ENCODE data around the gene TRIM2.
"Not testable (repeated sequence)": the region's sequence is repeated elsewhere in the genome, so short reads cannot be mapped to it uniquely, and the experiment has no call there.

TRIM2 gene
- total RNA-seq = 0.07 to 4.3 (median 1.2) reads per million in 17 experiments

DNA sequence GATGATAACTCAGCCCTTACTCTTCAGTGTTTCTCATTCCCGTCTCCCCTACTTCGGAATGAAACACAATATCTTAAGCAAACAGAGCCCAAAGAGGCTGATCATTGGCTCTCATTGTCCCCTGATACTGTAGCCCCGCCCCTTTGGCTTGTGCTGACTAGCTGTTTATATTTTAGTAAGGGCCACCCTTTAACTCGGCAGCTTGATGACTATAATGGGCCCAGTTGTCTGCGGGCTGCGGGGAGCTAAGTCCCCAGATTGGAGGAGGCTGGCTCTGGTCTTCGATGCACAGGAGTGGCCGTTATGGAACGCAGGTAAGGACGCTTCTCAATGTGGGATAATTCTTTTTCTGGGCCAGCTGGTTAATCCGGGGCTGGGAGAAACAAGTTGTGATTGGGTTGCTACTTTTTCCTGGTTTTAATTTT, at the start of gene TRIM2:
Gene TRIM2 (plus strand): TSS at position 197 of the 425 bp plus-strand sequence. CDS start 88 bp downstream, at position 285.
- no peak for DNase-seq

DNA sequence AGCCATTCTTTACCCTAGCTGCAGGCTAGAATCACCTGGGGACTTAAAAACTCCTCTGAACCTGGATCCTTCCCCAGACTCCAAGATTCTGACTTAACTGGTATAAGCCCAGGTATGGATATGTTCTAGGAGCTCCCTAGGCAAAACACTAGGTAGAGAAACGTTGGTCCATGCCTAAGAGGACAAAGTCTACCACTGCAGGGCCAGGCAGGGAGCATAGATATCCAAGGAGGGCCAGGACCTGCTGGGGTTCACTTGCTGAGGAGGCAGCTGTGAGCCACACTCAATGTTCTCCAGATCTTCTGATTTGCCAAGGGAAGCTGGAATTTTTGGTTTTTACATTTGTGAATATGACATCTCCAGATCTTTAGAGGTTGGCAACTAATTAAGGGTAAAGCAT, 48.6 kb upstream of the TRIM2 start:
- no peak for DNase-seq

DNA sequence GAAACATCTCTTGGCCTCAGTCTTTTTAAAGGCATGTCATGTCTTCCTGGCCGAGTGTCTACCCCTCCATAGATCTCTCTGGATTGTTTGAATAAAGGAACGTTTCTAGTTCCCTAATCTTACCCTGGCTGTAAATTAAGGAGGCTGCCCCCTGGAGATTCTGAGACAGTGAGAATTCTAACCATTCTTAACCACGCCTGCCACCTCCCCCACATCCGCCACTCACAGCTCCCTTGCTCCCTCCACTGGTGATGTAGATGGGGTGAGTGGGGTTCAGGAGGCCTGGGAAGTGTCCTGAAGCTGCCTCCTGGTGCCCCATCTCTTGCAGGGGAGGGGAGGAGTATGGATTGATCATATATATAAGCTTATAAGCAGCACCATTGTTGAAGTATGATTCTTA, 48.0 kb upstream of the TRIM2 start:
- peak; percentile 48 to 68 (median 63) for DNase-seq

DNA sequence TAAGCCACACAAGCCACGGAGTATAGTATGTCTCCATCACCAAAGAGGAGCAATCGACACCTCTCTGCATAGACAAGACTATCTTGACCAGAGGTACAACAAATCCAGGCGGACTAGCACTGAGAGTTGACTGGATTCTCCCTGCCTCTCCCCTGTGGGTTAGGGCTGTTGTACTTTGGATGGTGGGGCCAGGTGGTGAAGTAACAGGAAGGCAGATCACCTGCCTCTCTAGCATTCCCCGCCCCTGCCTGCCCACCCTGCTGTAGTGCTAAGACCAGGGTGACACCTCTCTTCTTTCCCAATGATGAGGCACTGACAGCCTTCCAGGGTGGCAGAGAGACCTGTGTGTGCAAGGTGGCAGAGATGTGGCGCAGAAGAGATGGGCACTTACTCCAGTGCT, 47.5 kb upstream of the TRIM2 start:
- DNase-seq = no peak

DNA sequence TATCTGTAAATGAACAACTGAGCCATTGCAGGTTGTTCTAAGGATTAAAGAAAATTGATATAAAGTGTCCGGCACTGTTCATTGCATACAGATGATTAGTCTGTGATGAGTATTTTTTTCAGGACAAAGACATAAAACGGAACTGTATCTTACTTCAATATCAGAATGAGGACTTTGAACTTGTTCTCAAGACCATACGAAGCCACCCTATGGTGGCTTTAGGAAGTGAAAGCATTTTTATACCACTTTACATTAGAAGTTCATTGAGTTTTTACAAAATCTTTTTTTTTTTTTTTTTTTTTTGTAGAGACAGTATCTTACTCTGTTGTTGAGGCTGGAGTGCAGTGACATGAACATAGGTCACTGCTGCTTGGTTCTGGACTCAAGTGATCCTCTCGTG, 45.2 kb upstream of the TRIM2 start:
- peak in 2 of 4 experiments; percentile 12 to 21 for DNase-seq

DNA sequence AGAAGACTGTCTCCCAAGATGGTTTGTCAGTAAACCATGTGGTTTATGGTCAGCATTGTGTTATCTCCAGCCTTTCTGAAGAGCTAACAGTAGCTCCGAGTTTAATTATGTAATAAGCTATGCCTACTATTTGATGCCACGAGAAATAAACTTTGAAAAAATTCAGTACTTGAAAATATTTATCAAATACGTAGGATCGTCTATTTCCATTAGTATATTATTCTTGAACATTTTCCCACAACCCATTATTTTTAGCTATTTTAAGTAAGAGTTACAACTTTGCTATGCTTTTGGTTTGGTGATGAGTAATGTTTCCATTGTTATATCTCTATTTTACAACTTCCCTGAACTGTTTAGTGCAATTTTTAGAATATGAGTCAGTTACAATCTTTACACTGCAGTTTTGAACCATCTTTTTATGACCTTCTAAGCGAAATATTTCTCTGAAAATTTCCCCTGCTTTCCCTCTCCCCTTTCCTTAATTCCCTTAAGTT, 44.5 kb upstream of the TRIM2 start:
- peak in 2 of 4 experiments; percentile 43 to 58 for DNase-seq

DNA sequence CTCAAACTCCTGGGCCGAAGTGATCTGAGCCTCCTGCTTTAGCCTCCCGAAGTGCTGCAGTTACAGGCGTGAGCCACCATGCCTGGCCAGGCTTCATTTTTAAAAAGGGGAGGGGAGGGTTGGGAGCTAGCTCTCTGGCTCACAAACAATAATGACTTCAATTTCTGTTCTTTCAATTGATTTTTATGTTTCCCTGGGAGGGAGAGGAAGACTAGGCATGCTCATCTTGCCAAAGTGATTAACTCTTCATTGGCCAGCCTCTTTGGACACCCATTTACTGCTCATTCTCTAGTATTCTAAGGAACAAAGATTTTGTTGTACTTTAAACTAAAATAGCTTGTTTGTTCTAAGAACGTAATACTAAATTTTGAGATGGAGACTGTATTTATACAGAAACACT, 43.4 kb upstream of the TRIM2 start:
- DNase-seq = no peak

DNA sequence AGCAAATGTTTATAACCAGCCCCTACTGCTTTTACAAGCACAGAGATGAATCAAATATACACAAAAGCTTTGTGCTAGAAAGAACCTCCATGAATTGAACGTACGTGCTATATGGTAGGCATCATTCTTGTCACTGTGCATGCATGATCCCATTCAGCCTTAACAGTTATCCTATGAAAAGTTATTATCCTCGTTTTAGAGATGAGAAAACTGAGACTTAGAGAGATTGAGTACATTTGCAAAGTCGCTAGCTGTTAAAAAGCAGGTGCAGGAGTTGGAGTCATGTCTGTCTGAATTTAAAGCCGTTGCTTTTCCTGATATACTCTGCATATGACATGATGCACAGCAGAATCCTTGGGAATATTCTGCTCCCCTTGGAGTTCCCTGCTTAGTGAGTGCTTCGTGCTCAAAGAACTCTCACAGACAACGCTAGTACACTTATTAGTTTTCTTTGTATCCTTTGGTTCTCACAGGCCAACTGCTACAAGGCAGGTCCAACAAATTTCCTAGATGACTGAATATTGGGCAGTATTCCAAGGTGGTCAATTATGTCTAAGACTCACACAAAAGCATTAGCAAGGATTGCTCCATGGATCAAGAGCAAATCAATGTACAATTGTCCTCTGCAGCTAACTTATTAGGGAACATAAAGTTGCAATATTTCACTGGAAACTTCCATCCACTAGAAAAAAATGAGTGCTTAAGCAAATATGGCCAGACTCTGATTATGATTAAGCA, 42.8 kb upstream of the TRIM2 start:
- no peak for DNase-seq

DNA sequence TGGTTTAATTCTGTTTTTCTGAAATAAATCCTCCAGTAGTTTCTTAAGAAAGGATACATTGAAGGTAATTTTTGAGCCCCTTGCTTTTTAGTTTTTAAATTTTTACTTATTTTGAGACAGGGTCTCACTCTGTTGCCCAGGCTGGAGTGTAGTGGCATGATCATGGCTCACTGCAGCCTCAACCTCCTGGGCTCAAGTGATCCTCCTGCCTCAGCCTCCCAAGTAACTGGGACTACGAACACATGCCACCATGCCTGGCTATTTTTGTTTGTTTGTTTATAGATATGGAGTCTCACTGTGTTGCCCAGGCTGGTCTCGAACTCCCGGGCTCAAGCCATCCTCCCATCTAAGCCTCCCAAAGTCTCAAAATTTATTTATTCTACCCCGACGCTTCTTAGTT, 39.0 kb upstream of the TRIM2 start:
- DNase-seq = not testable (repeated sequence)

DNA sequence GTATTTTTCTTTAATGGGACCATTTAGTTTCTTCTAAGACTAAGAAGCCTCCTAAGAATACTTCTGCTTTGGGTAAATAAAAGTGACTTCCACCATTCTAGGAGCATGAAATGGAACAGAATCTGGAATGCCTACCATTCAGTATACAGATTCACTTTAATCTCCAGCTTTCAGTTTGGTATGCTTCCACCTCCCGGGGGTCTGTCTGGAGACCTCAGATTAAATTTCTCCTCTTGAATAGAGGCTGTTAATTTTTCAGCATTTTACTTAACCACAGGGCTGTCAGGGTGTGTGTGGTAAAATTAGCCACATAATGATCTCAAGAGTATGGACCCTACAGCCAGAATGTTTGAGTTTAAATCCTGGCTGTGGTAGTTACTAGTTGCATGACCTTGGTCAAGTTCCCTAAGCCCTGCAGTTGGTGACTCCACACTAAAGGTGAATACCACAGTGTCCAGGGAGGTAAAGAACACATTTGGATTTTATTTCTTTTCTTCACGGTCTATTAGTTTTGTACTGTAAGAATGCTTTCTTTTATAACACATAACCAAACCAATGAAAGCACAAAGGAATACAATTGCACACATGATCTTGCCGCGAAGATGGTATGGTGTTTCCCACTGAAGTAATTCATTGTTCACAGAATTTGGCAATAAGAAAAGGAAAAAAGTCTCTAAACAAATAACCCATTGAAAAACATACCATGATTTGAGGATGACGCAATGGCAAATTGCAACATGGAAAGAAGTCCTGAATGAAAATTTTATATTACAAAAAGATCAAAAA, 37.3 kb upstream of the TRIM2 start:
- DNase-seq = peak in 1 of 4 experiments; percentile 10

DNA sequence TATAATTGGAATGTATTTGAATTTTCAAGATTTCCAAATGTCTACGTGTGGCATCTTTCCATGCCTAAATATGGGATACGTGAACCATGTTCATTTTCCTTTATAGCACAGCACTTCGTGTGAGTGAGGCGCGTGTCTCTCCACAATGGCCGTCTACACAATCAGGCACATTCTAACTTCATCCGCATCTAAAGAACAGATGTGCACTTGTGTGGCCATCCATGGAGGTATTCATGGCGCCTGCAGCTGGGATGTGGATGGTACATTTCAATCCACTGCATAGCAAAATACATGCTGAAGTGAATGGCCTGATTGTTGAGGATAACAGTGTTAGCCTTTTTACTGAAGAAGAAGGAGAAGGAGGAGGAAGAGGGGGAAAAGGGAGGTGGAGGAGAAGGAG, 34.5 kb upstream of the TRIM2 start:
- DNase-seq = no peak

DNA sequence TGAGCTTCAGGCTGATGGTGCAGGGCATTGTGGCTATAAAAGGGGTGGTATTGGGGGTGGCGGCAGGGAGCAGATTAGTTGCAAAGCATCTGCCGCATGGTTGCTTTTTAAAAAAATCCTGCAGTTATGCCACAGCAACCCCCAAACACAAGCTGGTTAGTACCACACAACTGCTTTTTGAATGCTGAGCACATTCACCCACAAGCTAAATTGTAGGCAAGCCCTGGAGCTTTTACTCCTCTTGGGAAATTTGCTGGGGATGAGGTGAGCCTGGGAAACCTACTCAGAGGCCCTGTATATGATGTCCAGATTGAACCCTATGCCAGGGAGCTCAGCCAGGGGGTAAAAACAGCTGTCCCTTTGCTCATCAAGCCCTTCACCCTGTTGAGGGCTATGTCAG, 33.8 kb upstream of the TRIM2 start:
- DNase-seq = no peak

DNA sequence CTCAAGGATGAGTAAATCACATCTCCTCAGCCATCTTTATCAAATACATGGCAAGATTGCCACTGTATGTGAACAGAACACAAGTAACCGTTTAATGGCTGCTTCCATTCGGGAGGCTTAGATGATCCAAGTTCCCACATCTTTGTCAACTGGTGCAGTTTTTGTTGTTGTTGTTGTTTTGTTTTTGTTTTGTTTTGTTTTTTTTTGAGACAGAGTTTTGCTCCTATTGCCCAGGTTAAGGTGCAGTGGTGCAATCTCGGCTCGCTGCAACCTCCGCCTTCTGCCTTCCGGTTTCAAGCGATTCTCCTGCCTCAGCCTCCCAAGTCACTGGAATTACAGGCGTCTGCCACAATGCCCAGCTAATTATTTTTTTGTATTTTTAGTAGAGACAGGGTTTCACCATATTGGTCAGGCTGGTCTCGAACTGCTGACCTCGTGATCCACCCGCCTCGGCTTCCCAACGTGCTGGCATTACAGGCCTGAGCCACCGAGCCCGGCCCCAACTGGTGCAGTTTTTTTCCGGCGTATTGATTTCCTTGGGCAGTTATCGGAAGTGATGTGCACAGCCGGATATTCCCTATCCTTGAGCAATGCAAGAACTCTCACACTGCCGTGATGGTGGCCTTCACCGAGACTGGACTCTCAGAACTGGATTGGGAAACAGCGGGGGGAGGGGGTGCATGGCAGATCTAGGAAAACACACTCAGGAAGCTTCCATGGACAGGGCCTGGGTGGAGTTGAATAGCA, 29.2 kb upstream of the TRIM2 start:
- DNase-seq = no peak

DNA sequence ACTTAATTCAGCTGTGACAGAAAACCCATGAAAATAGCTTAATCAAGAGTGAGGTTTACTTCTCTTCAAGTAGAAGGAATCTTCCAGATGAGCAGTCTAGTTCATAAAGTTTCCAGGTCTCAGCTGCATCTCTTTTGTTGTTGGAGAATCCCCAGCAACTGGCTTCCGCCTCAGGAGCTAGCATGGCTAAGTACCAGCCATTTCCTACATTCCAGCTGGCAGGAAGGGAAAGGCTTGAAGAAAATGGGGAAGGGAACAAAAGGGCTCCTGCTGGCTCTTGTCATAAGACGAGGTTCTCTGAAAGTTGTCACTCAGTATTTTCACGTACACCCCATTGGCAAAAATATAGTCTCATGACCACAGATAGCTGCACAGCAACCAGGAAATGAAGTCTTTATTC, 27.3 kb upstream of the TRIM2 start:
- no peak for DNase-seq

DNA sequence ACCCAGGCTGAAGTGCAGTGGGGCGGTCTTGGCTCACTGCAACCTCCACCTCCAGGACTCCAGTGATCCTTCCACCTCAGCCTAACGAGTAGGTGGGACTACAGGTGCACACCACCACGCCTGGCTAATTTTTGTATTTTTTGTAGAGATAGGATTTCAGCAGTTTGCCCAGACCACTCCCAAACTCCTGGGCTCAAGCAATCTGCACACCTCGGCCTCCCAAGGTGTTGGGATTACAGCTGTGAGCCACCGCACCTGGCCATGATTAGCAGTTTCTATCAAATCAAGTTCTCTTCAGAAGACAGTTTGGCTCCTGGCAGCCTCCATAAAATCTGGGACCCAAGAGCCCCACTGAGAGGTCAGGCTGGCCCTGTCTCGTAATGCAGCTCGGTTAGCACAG, 26.4 kb upstream of the TRIM2 start:
- no peak for DNase-seq

DNA sequence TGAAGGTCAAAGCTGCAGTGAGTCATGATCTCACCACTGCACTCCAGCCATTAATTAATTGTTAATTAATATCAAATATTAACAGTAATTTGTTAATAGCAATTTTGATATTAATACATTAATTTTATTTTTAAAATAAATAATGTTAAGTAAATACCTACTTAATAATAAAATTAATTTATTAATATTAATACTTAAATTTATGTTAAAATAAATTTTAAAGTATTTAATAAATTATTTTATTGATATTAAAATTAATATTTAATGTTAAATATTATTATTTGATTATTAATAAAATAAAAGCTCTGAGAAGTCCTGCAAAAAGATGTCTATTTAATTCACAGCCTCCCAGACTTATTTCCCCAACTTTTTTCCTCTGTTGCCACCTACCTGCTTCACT, 25.1 kb upstream of the TRIM2 start:
- no peak for DNase-seq

DNA sequence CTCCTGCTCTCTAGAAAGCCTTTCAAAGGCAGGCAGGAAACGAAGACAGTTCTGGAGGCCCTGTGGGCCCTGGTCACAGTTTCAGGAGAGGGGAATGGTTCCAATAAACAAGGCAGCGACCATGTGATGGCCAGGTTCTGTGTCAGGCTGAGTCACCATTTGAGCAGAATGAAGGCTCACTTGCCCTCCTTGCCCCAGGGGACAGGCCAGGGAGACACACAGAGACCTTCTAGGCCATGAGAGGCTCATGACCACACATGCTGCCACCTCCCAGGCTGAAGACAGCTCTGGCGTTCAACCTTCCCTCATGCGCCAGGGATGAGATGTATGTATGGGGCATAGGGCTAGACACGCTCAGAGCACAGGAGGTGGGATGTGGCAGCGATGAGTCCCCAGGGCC, 22.9 kb upstream of the TRIM2 start:
- DNase-seq = no peak

DNA sequence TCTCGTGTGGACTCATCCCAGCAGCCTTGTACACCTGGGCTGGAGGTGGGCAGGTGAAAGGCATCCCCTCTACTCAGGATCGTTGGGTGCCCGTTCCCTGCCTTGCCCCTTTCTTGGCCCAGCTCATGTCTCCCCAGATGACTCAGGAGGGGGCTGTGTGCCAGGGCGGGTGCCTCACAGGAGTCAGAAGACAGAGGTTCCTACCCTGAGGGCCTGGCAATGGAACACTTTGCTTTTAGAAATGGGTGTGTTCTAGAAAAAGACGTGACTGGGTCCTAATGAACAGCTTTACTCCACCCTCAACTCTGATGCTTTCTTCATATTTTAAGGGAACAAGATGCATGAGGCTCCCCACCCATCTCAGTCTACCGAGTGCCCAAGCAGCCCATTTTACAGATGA, 22.5 kb upstream of the TRIM2 start:
- DNase-seq = no peak

DNA sequence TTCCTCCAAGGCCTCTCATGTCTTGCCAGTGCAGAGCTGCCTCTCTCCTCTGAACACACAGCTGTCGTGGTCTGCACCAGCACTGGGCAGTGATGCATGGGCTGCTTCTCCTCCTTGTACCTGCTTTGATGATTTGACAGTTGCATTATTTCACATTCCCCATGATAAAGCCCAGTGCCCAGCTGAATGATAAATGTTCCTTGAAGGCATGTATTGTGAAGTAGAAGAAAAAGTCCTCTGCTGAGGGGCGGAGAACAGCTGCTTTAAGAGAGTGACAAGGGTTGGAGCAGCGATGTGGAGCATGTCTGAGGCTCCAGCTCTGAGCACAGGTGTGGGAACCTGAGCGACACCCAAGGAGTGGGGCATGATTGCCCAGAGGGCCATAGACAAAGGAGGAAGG, 21.1 kb upstream of the TRIM2 start:
- DNase-seq = no peak

DNA sequence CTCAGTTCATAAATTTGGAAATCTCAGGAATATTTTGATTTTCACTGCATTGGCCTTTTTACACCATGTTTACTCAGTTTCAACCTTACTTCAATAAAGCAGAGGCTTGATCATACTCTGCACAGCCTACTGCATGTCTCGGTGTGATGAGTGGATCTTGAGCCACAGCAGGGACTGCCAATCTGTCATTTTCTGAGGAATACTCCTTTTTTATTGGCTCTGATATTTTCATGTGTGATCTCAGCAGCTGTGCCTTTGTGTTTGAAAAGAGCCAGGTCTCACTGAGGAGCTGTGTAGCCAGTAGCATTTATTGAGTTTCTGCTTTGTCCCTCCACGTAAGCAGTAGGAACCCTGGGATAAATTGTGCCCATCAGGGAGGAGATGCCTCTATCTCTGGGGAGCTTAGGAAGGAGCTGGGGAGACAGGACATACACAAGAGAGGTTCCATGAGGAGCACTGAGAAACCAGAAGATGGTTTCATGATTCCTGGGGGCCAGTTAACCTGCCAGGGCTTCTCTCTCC, 18.9 kb upstream of the TRIM2 start:
- DNase-seq = no peak

DNA sequence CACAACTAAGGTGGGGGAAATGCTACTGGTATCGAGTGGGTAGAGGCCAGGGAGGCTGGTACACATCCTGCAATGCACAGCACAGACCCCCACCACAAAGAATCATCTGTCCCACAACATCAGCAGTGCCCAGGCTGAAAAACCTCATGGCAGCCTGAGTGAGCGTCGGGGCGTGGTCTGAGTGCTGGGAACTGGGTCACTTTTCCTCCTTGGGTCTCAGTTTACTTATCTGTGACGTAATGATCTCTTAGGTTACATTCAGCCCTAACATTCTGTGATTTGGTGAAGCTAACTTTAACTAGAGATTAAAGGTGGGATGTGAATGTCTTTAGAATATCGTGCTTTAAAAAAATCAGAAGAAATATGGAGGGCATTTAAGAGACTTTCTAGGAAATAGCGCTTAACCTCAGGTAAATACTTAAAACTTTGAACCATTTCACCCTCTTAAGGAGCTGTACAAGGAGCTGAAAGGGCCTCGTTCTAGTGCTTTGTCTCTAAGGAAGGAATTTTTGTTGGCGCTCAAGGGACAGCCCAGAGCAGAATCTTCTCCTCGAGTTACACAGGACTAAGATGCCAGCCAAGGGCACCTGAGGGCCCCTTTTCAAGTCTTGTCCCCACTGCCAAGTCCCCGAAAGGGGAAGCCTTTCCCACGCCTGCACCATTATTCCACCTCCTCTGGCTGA, 18.1 kb upstream of the TRIM2 start:
- DNase-seq = no peak
